Stimulated activated CD4-positive, alpha-beta T cell treated with anti-CD3 and anti-CD28 coated beads, Interleukin-12 subunit alpha, Interleukin-12 subunit beta, amount 100 ng/mL, for 24 hours (primary cell): ENCODE data around the gene C10orf53.

ENCODE experiments used
- DNase-seq, 2 experiments: peaks; one replicate each; pipeline ENCODE4 v3.0.0-alpha.2; 2020; ENCODE audit warnings: low read depth in 2 of 2

Gene C10orf53

DNA sequence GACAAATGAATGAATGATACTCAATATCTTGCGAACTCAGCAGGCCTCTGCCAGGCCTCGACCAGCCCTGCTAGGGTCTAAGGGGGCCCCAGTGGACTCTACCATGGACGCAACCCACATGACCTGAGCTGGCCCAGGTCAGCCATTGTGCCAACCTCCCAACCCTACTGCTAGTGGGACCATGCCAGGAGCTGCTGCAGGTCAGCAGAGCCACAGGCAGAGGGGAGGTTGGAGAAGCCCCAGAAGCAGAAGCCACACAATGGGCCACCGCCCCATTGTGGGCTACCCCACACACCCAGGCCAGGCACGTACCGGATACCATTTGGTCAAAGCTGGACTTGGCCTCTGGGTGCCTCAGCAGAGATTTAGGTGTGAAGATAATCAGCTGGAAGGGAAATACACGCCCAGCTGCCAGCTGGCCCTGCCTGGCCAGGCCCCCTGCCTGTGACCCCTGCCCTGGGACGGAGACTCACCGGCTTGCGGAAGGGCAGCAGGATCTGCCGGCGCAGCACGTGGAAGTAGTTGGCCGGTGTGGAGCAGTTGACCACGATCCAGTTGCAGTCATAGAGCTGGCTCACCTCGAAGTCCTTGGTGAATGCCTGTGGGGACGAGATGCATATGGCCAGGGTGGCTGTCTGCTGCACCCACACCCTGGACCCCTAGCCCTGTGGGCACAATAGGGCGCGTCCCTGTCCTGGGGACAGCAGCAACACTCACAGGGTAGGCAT is 58.2 kb downstream of the C10orf53 start:
- no peak for DNase-seq

- no peak for DNase-seq
Measured at GRCh38 chr10:49738616-49739360, 59.3 kb downstream of the C10orf53 start.

DNA sequence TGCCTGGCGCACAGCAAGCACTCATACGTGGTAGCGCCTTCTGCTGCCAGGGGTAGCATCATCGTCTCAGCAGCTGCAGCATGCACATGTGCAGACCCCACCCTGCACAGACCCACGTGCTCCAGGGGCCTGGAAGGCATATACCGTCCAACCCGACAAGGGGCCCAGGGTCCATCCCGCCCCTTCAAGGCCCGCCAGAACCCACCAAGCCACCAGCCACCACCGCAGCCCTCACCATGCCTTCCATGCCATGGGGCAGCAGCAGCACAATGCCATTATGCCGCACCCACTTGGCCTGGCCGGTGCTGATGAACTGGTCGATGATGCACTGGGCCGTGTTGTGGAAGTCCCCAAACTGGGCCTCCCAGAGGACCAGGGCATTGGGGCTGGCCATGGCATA is 60.0 kb downstream of the C10orf53 start:
- no peak for DNase-seq

DNA sequence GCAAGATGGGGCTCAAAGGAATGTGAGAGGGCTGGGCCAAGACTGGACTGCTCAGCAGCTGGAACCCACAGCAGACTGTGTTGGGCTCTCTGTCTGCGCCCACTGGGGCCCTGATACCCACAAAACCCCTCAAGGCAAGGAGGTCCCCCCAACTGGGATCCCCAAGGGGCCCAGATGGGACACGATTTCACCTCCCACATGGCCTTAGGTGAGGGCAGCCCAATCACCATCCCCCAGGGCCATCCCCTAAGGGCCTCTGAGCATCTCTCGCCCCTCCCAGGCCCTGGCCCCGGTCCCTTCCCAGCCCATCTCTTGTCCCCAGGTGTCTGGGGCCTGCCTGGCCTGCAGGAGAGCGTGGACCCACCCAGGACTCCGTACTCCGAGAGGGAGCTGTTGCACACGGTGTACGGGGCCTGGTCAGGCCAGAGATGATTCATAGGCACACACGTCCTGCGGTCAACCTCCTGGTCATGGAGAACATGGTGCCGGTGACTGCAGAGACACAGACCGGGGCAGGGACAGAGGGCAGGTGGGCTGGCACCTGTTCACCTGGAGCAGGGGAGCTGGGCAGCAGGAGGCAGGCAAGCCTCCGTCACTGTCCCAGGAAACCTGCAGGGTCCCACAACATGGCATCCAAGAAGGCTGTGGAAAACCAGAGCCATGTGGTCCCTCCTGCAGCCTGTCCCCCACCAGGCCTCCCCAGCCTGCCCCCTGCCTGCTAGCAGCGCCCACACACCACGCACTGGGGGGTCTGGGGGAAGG is 61.1 kb downstream of the C10orf53 start:
- no peak for DNase-seq

- DNase-seq: no peak
Measured at GRCh38 chr10:49741108-49741995, 61.9 kb downstream of the C10orf53 start.

- DNase-seq: no peak
Measured at GRCh38 chr10:49742683-49743463, 63.4 kb downstream of the C10orf53 start.

DNA sequence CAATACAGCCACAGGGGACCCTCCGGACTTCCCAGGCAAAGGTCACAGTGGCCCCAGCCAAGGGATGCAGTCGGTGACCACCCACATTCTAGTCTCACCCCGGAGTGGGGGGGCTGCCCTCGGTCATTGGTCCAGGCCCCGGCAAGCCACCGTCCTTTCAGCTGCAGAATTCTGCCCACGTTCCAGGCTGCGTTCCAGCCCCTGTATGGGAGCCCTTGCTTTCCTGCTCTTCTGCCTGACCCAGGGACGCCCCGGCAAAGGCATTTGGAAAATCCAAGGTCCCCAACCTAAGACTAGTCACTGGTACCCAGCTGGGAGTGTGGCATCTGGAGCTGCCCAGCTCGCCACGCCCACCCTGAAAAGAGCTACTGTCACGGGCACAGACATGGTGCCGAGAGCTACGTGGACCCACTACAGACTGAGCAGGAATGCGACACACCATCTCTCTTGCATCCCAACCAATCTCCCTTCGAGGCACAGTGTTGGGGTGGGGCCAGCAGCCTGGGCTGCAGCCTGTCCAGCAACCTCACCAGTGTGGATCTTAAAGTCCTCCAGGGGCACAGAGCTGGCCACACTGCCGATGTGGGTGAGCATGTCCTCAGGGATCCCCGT is 64.1 kb downstream of the C10orf53 start:
- no peak for DNase-seq

DNA sequence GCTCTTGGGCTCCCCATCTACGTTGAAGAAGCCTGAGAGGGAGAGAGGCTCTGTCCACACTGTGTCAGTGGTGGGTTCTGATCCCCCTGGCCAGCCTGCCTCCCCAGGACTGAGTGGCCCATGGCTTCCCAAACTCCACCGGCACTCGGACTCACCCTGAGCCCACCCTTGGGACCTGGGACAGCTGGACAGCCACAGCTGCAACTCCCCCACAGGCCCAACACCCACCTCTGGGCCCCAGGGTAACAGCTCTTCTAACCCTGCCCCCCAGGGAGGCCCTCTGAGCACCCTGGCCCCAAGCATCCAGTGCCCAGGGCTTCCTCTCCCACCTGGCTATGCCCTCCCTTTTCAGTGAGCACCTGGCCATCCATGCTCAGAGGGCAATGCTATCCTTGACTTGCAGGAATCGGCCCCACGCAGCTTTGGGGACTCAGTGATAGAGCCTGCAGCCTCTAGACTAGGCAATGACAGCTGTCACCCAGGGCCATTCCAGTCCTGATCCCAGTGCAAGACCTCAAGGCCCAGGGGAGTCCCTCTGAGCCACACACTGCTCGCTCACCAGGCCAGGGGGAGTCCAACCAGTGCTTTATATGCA is 64.7 kb downstream of the C10orf53 start:
- no peak for DNase-seq

DNA sequence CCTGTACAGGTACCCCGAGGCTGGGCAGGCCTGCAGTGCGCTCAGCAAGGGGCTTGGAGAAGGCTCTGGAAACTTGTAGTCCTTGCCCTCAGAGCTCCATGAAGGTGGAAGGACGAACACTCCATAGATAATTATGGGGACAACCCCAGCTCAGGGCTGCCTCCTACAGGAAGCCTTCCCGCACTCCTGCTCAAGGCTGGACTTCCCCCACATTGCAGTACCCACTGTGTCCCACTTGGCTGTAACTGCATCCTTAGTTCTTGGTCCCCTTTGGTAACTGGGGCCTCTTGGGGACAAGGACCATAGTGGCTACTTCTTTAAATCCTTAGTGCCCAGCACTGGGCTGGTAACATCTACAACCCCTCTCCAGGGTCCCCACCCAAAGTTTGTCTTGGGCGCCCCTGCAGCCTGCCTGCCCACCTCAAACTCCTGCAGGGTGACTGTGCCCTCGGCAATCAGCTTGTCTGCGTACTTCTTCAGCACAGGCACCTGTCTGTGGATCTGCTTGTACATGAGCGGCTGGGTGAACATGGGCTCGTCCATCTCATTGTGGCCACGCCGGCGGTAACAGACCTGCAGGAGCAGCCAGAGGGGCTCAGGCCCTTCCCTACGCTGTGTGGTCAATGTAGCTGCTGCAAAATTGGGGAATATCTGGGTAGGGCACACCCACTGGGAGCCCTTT is 65.6 kb downstream of the C10orf53 start:
- DNase-seq: no peak

DNA sequence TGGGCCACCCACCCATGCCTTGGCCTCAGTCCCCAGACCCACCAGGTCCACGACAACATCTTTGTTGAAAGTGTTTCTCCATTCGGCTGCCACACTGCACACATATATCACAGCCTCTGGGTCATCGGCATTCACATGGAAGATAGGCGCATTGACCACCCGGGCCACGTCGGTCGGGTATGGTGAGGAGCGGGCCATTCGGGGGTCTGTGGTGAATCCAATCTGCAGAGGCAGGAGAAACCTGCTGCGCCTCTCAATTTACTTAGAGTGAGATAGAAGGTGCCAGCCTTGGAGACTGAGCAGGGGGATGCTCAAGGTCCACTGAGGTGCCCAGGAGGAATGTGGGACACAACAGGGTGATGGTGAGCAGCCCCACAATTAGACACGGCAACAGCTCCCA is 66.3 kb downstream of the C10orf53 start:
- DNase-seq: no peak

- no peak for DNase-seq
Measured at GRCh38 chr10:49746626-49747302, 67.3 kb downstream of the C10orf53 start.
